K562 (cell line): ENCODE data around the gene RNF41. TPM values are rescaled to one million over a fixed set of nuclear protein-coding genes. Genes with fewer than 3 reads are reported as not detected.

ENCODE experiments used
- CBX5 ChIP-seq: IDR thresholded peaks from 2 replicates; pipeline ENCODE4 v1.6.1; 2014; ENCODE audit warnings: low read depth, borderline replicate concordance
- FIP1L1 ChIP-seq: fragments of 200-400 bp; formaldehyde crosslinking; IDR thresholded peaks from 2 replicates; pipeline ENCODE4 v1.6.1; 2018; ENCODE audit warnings: mild to moderate bottlenecking, low read depth, low read length; ENCODE audit not compliant: poor library complexity, severe bottlenecking
- GTF2A2 ChIP-seq: IDR thresholded peaks from 2 replicates; pipeline ENCODE4 v1.6.1; 2016; ENCODE audit warnings: mild to moderate bottlenecking, missing genetic modification characterization, missing compliant biosample characterization
- HNRNPLL ChIP-seq: fragments of 200-400 bp; formaldehyde crosslinking; IDR thresholded peaks from 2 replicates; pipeline ENCODE4 v1.6.1; 2017; ENCODE audit warnings: low read length, low read depth, mild to moderate bottlenecking; ENCODE audit not compliant: poor library complexity, severe bottlenecking
- MED1 ChIP-seq: sonication (generic); formaldehyde crosslinking; IDR thresholded peaks from 2 replicates; pipeline ENCODE4 v1.8.1; 2023; ENCODE audit warnings: missing genetic modification reagents, borderline replicate concordance
- MEF2A ChIP-seq: IDR thresholded peaks from 2 replicates; pipeline ENCODE4 v1.6.1; 2011; ENCODE audit warnings: low read depth, mild to moderate bottlenecking, low read length, moderate library complexity; ENCODE audit not compliant: control insufficient read depth
- NFIC ChIP-seq: fragments of 450-650 bp; IDR thresholded peaks from 2 replicates; pipeline ENCODE4 v1.6.1; 2017; ENCODE audit warnings: mild to moderate bottlenecking, inconsistent platforms
- PCBP2 ChIP-seq: fragments of 200-400 bp; formaldehyde crosslinking; IDR thresholded peaks from 2 replicates; pipeline ENCODE4 v1.6.1; 2018; ENCODE audit warnings: low read length, low read depth, mild to moderate bottlenecking, moderate library complexity; ENCODE audit not compliant: poor library complexity, severe bottlenecking
- SRSF7 ChIP-seq: fragments of 200-400 bp; formaldehyde crosslinking; optimal IDR thresholded peaks from 2 replicates; pipeline ENCODE3; 2017; ENCODE audit warnings: mild to moderate bottlenecking, low read depth, low read length
- TAF7 ChIP-seq: fragments of 450-650 bp; IDR thresholded peaks from 2 replicates; pipeline ENCODE4 v1.6.1; 2016; ENCODE audit warnings: missing genetic modification characterization, missing compliant biosample characterization
- ZFX ChIP-seq: sonication (generic); formaldehyde crosslinking; IDR thresholded peaks from 2 replicates; pipeline ENCODE4 v1.8.0; 2022; ENCODE audit warnings: mild to moderate bottlenecking, missing genetic modification reagents, moderate library complexity
- ZNF133 ChIP-seq: fragments of 250-450 bp; sonication (Bioruptor Pico); IDR thresholded peaks from 2 replicates; pipeline ENCODE4 v1.4.0; 2020; ENCODE audit warnings: mild to moderate bottlenecking
- ZNF347 ChIP-seq: fragments of 450-650 bp; formaldehyde crosslinking; IDR thresholded peaks from 2 replicates; pipeline ENCODE4 v1.4.0; 2020; ENCODE audit warnings: low read depth, mild to moderate bottlenecking, moderate library complexity
- polyA plus RNA-seq, 8 experiments: library from polyadenylated mRNA; depleted of rRNA in 4 of 8; stranded (reverse) in 5 of 8; unstranded in 3 of 8; fragments of >200 nt; fragmentation: Nextera tagmentation in 2 of 8; fragmentation: Illumina TruSeq in 1 of 8; extraction: Ambion mirVana in 2 of 8; extraction: Trizol in 1 of 8; gene quantifications; 2 replicates each; pipeline versions ENCODE4 v1.2.1 to v1.2.3, GENCODE V29; 2011 to 2014; ENCODE audit warnings: inconsistent platforms in 1 of 8, missing spikeins in 1 of 8
- total RNA-seq, 7 experiments: library from RNA; depleted of rRNA in 6 of 7; stranded (reverse); fragments of >200 nt in 6 of 7; fragmentation: Illumina TruSeq in 2 of 7; extraction: Trizol in 2 of 7; gene quantifications; 2 replicates each; pipeline versions ENCODE4 v1.2.1 to v1.2.3, GENCODE V29; 2011 to 2021; ENCODE audit warnings: low replicate concordance in 1 of 7
- TF ChIP-seq, protein P1 (sequence below), 2 experiments: fragments of 450-650 bp; IDR thresholded peaks; 2 replicates each; pipeline ENCODE4 v1.6.1; 2016
- TF ChIP-seq, protein P2 (sequence below): fragments of 450-650 bp; IDR thresholded peaks from 2 replicates; pipeline ENCODE4 v1.6.1; 2016; ENCODE audit warnings: mild to moderate bottlenecking, moderate library complexity

RNF41 gene
- total and polyA plus RNA-seq, 9 of the 15 experiments (the other 6 are each of a cell fraction or from before 2014, with no cell fraction given): 28.2 to 46.8 (median 33.8) TPM

DNA sequence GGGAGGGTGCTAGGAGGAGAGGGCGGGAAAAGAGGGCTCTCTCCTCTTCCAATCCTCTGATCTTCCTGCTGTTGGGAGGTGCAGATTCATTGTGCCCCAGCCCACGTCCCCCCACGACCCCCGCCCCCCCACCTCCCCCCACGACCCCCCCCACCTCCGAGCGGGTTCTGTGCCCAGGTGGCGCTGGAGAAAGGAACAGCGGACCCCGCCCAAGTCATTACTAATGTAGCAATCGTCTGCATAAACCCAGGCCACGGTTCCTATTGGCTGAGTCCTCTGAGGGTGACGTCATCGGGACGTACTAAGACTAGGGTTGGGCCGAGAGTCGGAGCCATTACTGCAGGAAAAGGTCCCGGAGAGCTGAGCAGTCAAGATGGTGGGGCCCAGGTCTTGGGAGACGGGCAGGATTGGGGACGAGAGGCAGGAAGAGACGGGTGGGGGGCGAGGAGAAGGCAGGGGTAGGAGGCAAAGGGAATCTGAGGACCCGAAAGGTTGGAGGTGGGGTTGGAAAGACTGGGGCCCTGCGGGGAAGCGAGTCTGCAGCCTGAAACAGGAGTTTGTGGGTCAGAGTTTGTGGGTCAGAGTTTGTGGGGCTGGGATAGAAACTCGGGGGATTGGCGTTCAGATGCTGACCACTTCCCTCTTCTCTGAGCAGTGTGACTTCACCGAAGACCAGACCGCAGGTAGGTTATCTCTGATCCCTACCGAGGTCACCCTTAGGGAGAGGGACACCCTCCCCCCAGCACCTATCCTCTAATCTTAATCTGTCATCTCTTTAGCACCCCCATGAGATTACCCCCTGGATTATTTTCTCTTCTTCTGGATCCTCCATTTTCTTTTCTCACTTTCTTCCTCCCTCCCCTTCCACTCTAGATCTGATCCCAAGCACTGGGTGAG, 63.4 kb downstream of the RNF41 start, which contains the start of gene MYL6 (continued):
- TF ChIP-seq FIP1L1 (no peak), ZNF133 (CRISPR knock-in tag) (no peak), MED1 (CRISPR knock-in tag) (no peak), CBX5 (no peak), NFIC (peak; percentile 62), SRSF7 (no peak), TAF7 (tag) (peak; percentile 97), MEF2A (no peak), ZFX (peak; percentile 87), PCBP2 (no peak), ZNF347 (no peak), HNRNPLL (no peak), GTF2A2 (tag) (no peak)
- TF ChIP-seq, protein P1, sequence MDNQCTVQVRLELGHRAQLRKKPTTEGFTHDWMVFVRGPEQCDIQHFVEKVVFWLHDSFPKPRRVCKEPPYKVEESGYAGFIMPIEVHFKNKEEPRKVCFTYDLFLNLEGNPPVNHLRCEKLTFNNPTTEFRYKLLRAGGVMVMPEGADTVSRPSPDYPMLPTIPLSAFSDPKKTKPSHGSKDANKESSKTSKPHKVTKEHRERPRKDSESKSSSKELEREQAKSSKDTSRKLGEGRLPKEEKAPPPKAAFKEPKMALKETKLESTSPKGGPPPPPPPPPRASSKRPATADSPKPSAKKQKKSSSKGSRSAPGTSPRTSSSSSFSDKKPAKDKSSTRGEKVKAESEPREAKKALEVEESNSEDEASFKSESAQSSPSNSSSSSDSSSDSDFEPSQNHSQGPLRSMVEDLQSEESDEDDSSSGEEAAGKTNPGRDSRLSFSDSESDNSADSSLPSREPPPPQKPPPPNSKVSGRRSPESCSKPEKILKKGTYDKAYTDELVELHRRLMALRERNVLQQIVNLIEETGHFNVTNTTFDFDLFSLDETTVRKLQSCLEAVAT (IDR thresholded peaks at IDR 0.05): peak; percentile 94 to 95
- TF ChIP-seq, protein P2, sequence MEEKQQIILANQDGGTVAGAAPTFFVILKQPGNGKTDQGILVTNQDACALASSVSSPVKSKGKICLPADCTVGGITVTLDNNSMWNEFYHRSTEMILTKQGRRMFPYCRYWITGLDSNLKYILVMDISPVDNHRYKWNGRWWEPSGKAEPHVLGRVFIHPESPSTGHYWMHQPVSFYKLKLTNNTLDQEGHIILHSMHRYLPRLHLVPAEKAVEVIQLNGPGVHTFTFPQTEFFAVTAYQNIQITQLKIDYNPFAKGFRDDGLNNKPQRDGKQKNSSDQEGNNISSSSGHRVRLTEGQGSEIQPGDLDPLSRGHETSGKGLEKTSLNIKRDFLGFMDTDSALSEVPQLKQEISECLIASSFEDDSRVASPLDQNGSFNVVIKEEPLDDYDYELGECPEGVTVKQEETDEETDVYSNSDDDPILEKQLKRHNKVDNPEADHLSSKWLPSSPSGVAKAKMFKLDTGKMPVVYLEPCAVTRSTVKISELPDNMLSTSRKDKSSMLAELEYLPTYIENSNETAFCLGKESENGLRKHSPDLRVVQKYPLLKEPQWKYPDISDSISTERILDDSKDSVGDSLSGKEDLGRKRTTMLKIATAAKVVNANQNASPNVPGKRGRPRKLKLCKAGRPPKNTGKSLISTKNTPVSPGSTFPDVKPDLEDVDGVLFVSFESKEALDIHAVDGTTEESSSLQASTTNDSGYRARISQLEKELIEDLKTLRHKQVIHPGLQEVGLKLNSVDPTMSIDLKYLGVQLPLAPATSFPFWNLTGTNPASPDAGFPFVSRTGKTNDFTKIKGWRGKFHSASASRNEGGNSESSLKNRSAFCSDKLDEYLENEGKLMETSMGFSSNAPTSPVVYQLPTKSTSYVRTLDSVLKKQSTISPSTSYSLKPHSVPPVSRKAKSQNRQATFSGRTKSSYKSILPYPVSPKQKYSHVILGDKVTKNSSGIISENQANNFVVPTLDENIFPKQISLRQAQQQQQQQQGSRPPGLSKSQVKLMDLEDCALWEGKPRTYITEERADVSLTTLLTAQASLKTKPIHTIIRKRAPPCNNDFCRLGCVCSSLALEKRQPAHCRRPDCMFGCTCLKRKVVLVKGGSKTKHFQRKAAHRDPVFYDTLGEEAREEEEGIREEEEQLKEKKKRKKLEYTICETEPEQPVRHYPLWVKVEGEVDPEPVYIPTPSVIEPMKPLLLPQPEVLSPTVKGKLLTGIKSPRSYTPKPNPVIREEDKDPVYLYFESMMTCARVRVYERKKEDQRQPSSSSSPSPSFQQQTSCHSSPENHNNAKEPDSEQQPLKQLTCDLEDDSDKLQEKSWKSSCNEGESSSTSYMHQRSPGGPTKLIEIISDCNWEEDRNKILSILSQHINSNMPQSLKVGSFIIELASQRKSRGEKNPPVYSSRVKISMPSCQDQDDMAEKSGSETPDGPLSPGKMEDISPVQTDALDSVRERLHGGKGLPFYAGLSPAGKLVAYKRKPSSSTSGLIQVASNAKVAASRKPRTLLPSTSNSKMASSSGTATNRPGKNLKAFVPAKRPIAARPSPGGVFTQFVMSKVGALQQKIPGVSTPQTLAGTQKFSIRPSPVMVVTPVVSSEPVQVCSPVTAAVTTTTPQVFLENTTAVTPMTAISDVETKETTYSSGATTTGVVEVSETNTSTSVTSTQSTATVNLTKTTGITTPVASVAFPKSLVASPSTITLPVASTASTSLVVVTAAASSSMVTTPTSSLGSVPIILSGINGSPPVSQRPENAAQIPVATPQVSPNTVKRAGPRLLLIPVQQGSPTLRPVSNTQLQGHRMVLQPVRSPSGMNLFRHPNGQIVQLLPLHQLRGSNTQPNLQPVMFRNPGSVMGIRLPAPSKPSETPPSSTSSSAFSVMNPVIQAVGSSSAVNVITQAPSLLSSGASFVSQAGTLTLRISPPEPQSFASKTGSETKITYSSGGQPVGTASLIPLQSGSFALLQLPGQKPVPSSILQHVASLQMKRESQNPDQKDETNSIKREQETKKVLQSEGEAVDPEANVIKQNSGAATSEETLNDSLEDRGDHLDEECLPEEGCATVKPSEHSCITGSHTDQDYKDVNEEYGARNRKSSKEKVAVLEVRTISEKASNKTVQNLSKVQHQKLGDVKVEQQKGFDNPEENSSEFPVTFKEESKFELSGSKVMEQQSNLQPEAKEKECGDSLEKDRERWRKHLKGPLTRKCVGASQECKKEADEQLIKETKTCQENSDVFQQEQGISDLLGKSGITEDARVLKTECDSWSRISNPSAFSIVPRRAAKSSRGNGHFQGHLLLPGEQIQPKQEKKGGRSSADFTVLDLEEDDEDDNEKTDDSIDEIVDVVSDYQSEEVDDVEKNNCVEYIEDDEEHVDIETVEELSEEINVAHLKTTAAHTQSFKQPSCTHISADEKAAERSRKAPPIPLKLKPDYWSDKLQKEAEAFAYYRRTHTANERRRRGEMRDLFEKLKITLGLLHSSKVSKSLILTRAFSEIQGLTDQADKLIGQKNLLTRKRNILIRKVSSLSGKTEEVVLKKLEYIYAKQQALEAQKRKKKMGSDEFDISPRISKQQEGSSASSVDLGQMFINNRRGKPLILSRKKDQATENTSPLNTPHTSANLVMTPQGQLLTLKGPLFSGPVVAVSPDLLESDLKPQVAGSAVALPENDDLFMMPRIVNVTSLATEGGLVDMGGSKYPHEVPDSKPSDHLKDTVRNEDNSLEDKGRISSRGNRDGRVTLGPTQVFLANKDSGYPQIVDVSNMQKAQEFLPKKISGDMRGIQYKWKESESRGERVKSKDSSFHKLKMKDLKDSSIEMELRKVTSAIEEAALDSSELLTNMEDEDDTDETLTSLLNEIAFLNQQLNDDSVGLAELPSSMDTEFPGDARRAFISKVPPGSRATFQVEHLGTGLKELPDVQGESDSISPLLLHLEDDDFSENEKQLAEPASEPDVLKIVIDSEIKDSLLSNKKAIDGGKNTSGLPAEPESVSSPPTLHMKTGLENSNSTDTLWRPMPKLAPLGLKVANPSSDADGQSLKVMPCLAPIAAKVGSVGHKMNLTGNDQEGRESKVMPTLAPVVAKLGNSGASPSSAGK: no peak
